Activated CD4-positive, alpha-beta T cell treated with anti-CD3 and anti-CD28 coated beads for 4 hours (primary cell): Measurements from ENCODE around the gene RNF111.
"Not testable (repeated sequence)": the region's sequence is repeated elsewhere in the genome, so short reads cannot be mapped to it uniquely, and the experiment has no call there.

Source experiments
- DNase-seq, 2 donors: peaks; one replicate each; pipeline ENCODE4 v3.0.0-alpha.2; 2020

RNF111 gene

DNA sequence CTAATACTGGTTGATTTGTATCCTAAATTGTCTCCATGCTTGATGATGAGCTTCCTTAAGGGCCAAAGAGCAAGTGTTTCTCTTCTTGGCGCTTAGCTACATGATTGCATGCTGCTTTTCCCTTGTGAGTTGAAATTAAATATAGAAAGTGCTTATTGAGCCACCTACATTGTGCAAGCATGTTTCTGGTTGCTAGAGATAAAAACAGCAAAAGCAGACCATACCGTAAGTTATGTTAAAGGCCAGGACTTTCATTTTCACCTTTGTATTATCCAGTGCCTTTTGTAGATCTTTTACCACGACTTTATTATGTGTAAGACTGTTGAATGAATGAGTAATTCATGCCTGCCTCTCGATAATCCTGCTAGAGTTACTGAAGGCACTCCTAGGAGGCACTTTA is 75.6 kb downstream of the RNF111 start:
- DNase-seq: no peak

DNA sequence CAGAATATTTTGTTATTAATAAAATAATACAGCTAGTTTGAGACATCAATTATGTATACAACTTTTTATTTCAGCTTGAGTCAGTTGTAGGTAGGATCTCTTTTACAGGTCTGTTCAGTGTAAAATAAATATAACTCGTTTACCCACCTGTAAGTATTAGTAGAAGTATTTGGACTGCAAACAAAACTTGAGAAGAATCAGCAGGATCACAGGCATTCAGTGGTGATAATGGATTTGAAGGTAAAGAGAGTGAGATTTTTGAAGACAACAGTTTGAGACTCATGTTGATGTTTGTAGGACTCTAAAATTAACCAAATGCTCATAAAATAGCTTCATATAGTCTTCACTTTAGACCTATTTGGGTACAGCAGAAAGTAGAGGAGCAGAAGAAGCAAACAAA is 82.0 kb downstream of the RNF111 start:
- no peak for DNase-seq

DNA sequence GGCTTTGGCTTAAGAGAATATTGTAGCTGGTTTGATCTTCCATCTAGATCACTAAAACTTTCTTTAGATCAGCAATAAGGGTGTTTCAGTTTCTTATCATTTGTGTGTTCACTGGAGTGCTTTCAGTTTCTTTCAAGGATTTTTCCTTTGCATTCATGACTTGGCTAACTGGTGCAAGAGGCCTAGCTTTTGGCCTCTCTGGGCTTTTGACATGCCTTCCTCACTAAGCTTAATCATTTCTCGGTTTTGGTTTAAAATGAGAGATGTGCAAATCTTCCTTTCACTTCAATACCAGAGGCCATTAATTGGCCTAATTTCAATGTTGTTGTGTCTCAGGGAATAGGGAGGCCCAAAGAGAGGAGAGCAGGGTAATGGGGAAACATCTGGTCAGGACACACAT is 87.1 kb downstream of the RNF111 start:
- no peak for DNase-seq

DNA sequence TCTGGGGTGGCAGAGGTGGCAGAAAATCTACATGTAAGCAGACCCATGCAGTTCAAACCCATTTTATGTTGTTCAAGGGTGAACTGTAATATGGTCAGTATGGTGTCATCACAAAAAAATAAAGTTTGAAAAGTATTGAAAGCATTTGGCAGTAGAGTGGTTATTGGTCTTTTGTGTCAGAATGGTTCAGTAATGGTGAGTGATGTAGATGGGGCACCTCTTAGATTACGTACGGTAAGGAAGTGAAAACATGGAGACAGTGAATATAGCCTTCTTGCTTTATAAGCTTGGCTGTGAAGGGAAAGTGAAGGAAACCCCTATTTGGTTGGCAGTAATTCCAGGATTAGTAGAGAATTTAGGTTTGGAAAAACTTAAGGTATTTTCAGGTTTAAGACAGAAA is 100.3 kb downstream of the RNF111 start:
- DNase-seq: no peak

DNA sequence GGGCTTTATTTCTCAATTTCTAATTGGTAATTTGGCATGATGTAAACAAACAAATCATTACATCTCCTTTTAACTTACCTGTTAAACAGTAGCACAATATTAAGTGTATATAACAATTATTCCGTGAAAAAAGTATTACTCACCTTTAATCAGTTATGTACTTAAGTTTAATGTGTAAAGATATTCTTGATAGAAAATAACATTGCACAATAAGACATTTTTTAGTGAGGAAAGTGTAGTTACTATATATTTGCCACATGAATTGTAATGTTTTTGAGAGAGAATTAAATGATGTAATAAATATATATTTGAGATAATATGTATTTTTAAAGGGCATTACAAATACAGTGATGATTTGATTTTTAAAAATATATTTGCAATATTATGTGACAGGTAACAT is 106.6 kb downstream of the RNF111 start:
- DNase-seq: no peak

DNA sequence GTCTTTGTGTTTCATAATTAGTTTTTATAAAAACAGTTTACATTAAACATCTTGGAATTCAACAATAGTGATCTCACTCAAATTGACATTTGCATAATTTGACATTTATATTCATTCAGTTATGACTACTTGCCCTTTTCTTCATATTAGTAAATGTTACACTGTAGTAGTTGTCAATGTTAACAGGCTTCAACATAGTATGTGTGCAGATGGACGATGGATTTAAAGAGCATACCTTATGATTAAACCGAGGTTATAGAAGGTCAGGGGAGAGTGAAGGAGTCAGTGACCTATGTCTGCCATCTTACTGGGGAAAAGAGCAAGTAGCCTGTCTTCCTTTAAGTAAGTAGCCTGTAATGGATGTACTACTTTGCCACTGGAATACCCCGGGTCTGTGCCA is 109.0 kb downstream of the RNF111 start:
- DNase-seq: no peak

DNA sequence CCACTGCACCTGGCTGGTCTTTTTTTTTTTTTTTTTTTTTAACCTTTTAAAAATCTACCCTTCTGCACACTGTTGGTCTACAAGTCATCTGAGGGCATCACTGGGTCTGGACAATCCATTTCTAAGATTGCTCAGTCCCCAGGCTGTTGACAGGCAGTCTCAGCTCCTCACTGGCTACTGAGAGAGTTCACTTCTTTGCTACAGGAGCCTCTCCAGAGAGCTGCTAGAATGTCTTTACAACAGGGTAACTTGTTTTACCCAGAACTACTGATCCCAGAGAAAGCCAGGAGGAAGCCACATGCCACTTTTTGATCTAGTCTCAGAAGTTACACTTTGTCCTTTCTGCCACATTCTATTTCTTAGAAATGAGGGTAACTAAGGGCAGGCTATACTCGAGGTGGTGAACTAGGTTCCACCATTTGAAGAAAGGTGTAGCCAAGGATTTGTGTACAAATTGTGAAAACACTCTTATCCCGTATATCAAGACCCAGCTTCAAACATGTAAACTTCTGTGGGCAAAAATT is 111.8 kb downstream of the RNF111 start:
- DNase-seq: no peak

DNA sequence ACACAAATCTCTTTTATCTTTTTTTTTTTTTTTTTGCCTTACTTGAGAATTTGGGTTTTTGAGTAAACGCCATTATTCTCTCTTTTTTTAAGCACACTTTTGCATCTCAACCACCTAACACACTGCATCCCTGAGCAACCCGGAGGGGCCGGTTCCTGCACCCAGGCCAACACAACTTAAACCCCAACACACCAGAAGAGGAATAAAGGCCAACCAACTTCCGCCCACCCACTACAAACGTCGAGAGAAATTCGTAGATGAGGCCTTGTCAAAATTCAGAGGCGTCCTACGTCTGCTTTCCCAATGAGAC is 117.1 kb downstream of the RNF111 start:
- DNase-seq: no peak

DNA sequence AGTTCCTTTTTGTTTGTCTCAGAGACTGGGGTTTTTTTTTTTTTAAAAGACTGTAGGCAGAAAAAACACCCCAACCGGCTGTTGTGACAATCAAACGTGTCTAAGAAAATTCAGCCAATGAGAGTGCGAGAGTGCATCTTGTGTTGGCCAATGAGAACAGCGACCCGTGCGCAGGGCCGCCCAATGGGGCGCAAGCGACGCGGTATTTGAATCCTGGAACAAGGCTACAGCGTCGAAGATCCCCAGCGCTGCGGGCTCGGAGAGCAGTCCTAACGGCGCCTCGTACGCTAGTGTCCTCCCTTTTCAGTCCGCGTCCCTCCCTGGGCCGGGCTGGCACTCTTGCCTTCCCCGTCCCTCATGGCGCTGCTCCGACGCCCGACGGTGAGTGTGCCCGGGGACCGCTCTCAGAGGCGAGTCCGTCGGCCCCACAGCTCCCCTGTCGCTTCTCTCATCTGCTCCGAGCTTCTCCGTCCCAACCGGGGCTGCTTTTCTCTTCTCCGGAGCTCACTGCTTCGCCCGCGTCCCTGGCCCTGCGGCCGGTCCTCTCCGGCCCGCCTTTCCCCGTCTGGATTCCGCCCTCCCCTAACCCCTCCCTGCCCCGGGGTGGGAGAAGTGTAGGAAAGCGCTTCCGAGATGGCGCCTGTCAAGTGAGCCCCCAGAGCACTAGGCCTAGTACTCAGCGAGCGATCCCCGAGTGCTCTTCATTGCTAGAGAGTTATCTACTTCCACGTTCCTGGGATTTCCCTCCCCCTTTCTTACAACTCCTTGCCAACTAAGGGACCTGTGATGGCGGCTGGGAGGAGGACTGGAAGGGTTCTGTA is 117.7 kb downstream of the RNF111 start, which contains the start of gene CCNB2:
Gene CCNB2, plus strand, starts transcription at position 235 of the 821 bp plus-strand sequence. Its CDS starts 123 bp downstream, at position 358.
- DNase-seq: peak; percentile 71 to 74

DNA sequence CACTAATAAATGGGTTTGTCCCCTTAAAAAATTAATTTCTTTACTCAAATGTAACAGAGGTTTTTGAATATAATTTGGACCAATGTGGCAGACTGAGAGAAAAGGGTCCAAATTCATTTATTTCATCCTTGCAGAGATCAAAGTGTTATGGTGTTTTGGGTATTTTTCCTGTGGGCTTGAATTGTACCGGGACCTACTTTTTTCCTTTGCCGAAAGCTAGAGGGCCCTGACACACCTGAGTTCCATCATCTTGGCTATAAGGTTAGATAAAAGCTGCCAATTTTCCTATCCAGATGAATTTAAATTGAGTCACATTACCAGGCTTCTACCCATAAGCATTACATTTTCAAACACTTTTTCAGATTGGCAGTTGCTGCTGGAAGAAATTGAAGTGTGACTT is 118.4 kb downstream of the RNF111 start:
- no peak for DNase-seq

DNA sequence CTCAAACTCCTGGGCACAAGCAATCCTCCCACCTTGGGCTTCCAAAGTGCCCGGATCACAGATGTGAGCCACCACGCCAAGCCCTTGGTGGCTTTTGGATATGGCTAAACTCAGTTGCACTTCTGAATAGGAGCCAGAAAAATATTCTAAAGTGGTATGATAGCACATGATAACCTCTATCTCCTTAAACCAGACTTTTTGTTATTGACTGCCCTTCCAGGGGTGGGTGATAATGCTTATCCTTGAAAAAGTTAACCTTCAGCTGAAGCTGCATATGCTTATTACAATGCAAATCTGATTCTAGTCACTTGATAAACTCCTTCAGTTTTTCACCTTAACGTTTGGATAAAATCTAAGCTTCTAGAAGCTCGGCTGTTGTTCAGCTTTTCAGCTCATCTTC is 123.8 kb downstream of the RNF111 start:
- DNase-seq: no peak

DNA sequence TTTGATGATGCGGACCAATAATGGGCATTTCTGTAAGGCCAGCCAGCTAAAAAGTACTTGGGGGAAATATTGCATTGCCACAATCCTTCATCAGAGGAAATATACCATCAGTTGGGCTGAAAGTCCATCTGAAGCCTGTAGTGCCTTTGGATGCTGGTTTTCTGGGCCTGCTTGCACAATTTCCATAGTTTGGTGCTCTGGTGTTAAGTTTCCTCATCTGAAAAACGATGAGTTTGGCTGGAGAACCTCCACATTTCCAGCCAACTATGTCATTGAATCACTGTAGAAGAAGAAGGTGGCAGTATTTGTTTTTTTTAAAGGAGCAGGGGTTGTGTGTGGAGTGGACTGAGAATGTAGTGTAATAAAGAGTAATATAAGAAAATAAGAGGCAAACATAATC is 127.6 kb downstream of the RNF111 start:
- no peak for DNase-seq

DNA sequence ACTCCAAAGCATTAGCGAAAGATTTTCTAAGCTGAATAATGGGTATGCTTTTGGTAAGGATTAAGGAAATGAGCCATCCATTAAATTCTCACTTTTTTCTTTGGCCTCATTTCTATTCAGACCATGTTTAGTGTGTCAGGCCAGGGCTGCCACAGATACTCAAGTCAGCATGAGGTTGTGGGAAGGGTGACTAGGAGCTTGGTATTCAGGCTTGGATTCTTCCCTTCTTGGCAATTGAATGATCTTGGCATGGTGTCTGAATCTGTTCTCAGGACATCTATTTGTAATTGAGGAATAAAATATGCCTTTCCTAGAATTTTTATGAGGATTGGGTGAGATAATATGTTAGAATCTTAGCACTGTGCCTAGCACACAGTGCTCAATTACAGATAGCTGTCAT is 128.7 kb downstream of the RNF111 start:
- no peak for DNase-seq

DNA sequence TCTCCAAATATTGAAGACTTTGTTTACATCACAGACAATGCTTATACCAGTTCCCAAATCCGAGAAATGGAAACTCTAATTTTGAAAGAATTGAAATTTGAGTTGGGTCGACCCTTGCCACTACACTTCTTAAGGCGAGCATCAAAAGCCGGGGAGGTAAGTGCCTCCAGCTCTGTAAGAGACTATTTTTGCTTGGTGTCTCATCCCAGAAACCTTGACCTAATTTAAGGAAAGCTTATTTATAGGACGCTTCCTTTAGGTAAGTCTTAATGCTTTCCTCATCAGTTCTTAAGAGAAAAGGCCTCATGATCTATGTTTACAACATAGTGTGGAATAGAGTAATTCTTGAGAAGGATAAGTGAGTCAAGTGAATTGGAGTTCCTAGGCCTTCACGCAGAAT is 129.3 kb downstream of the RNF111 start:
- DNase-seq: no peak

DNA sequence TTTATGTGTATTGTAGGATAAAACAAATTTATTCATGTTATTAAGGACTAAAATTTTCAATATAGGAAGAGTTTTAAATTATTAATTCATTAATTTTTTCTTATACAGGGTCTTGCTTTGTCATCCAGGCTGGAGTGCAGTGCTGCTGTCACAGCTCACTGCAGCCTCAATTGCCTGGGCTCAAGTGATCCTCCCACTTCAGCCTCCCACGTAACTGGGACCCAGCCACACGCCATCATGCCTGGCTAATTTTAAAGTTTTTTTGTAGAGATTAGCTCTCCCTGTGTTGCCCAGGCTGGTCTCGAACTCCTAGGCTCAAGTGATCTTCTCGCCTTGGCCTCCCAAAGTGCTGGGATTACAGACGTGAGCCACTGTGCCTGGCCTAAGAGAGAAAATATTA is 132.2 kb downstream of the RNF111 start:
- DNase-seq: no peak

DNA sequence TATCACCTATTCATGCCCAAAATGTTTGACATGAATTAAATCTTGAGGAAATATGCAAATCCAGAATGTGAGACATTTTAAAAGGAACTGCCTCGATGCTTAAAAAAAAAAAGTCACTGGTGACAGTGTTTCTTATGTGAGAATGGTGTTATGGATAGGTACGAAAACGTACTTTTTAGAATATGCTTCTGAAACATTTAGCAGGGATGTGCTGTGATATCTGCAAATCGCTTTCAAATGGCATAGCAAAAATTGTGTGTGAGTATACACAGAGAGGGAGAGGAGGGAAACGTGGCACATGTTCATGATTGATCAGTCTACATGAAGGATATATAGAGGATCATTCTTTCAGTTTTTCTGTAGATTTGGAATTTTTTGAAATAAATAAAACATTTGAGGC is 133.5 kb downstream of the RNF111 start:
- no peak for DNase-seq

DNA sequence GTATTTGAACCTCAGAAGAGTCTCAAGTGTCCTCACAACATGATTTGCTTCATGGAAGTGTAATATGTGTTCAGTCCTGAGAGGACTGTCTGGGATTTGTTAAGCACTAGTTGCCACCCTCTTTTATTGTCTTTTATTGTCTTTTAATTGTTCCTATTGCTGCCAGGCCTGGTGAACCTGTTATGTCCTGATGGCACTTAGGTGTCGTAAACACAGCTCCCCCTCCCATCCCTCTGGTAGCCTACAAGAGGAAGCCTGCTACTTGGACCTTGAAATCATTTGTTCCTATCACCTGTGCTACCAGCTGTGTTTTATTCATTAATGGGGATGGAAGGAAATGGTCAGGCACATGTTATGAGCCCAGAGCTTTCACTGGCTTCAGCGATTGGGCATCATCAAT is 136.8 kb downstream of the RNF111 start:
- no peak for DNase-seq

DNA sequence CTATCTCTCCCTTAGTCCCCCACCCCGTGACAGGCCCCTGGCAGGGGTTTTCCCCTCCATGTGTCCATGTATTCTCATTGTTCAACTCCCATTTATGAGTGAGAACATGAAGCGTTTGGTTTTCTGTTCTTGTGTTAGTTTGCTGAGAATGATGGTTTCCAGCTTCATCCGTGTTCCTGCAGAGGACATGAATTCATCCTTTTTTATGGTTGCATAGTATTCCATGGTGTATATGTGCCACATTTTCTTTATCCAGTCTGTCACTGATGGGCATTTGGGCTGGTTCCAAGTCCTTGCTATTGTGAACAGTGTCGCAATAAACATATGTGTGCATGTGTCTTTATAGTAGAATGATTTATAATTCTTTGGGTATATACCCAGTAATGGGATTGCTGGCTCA is 138.2 kb downstream of the RNF111 start:
- DNase-seq: not testable (repeated sequence)

DNA sequence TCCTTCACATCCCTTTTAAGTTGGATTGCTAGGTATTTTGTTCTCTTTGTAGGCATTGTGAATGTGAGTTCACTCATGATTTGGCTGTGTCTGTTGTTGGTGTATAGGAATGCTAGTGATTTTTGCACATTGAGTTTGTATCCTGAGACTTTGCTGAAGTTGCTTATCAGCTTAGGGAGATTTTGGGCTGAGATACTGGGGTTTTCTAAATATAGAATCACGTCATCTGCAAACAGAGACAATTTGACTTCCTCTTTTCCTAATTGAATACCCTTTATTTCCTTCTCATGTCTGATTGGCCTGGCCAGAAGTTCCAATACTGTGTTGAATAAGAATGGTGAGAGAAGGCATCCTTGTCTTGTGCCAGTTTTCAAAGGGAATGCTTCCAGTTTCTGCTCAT is 139.8 kb downstream of the RNF111 start:
- DNase-seq: not testable (repeated sequence)

DNA sequence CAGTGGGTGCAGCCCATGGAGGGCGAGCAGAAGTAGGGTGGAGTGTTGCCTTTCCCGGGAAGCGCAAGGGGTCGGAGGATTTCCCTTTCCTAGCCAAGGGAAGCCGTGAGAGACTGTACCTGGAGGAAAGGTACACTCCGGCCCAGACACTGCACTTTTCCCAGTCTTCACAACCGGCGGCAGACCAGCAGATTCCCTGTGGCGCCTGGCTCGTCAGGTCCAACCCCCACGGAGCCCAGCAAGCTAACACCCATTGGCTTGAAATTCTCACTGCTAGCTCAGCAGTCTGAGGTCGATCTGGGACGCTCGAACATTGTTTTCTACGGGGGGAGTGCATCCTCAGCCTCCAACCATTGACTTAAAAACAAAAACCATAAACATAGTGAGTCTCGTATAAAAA is 144.0 kb downstream of the RNF111 start:
- no peak for DNase-seq

DNA sequence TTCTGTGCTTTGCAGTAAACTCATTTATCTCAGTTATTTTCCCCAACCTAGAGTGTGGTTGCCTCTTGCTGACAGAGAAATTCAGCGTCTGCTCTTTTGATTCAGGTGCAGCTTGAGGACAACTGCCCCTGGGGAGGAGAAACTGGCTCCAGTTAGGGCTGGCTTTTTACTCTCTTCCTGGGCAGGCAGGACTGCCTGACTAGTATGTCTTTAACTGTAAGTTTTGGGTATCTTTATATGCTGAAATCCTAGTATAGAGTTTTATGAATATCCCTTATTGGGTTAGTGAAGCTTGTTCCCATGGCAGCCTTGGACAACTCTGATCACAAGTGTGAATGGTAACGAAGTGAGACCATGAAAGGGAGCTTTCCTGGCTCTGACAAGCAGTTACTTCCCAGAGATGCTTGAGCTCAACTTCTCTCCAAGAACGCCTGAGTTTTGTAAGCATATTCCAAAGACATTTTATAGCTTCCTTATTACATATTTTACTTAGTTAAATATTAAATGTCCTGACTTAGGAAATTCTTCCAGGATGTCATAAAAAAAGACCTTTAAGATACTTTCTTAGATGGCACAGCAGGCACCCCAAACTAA is 144.6 kb downstream of the RNF111 start:
- no peak for DNase-seq

DNA sequence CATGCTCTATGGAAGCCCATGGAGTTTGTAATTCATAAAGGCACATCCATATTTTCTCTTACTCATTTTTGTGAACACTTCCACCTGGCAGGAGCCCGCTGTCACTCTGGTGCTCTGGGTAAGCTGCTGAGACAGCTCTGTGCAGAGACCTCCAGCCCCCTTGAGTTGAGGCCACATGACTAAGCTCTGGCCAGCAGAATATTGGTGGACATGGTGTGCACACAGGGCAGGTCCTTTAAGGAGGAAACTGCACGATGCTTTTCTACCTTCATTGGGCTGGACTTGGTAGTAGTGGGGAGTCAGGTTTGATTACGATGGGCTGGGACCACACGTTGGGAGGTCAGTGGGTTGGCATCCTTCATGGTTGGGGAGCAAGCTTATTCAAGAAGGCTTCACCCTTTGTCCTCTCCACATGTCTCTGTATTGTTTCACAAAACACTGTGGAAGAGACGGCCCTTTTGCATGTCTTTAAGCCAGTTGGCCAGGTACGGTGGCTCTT is 146.5 kb downstream of the RNF111 start:
- DNase-seq: no peak

DNA sequence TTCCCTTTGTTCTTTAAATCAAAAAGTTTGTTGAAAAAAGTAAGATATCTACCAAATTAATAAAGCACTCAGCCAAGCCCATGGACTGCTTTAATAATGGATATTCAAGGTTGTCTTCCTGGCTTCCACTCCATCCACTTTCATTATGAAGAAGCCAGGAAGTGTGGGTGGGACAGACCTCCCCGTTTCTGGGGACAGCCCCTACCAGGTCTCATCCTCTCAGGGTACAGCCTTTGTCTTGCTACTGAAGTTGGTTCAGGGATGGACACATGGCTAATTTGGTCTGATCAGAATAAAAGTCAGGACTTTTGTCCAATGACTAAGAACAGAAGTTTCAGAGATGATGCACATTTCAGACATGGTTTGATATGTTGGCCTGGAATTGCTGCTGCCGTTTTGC is 150.1 kb downstream of the RNF111 start:
- DNase-seq: no peak

DNA sequence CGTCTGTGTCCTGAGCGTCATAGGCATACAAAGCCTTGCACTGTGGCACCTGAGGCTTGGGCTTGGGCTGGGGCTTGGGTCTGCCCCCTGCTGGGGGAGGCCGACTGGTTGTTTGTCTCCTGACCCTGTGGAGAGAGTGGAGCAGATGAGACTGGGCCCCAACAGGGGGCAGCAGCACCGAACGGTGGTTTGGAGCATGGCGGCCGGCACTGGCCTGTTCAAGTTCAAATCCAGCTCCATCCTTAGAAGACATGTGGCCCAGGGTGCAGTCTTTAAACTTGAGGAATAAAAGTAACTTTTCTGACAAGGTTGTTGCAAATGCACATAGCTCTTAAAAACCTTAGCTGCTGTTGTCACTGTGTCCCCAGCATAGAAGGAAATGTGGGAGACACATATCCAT is 150.8 kb downstream of the RNF111 start:
- peak; percentile 41 to 53 for DNase-seq
